Measurements from ENCODE around the gene ROMO1.

- TF ChIP-seq ZFP37 (tag by site-specific recombination; IDR thresholded peaks at IDR 0.05) (no peak), ZNF350 (tag by site-specific recombination; IDR thresholded peaks at IDR 0.05) (no peak), ZNF10 (tag by site-specific recombination; IDR thresholded peaks at IDR 0.05) (no peak), ZNF274 (IDR thresholded peaks at IDR 0.05; ENCODE audit: low read length) (no peak), ZNF274 (tag by site-specific recombination; IDR thresholded peaks at IDR 0.05; ENCODE audit: borderline replicate concordance) (no peak), BCL11A (tag by site-specific recombination; IDR thresholded peaks at IDR 0.05; ENCODE audit: low read depth) (no peak), CTCF (tag by site-specific recombination; IDR thresholded peaks at IDR 0.05) (no peak), ZNF391 (tag by site-specific recombination; IDR thresholded peaks at IDR 0.05; ENCODE audit: borderline replicate concordance, low read depth) (no peak), ZBTB17 (tag by site-specific recombination; IDR thresholded peaks at IDR 0.05) (no peak), ZBTB10 (tag by site-specific recombination; IDR thresholded peaks at IDR 0.05) (no peak), ZNF202 (tag by site-specific recombination; IDR thresholded peaks at IDR 0.05; ENCODE audit: borderline replicate concordance) (no peak), MZF1 (tag by site-specific recombination; IDR thresholded peaks at IDR 0.05; ENCODE audit: borderline replicate concordance) (no peak), ZNF510 (tag by site-specific recombination; IDR thresholded peaks at IDR 0.05; ENCODE audit: insufficient replicate concordance) (no peak), ZBTB26 (tag by site-specific recombination; optimal IDR thresholded peaks at IDR 0.05) (no peak)
Observed at GRCh38 chr20:35653893-35654292, 45.3 kb upstream of the ROMO1 start.
